ENCODE measurements around the gene PXMP2.

Gene PXMP2

DNA sequence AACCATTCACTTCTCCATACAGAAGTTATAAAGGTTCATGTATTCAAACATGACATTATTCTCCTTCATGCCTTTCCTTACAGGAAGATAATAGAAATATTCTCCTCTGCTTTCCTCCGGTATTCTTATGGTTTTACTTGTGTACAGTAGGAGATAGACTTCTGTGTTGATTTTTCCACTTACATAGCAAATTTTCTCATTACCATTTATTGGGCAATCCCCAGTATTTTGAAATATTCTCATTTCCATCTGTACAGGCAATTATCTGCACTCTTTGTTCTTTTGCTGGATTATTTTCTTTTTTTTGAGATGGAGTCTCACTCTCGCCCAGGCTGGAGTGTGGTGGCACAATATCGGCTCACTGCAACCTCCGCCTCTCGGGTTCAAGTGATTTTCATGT, 11.0 kb downstream of the PXMP2 start:
- no peak for TF ChIP-seq GATA3 (IDR thresholded peaks at IDR 0.05; ENCODE audit: low read depth, low read length)
- no peak for TF ChIP-seq GATA2 (IDR thresholded peaks at IDR 0.05; ENCODE audit: low read depth, low read length)

DNA sequence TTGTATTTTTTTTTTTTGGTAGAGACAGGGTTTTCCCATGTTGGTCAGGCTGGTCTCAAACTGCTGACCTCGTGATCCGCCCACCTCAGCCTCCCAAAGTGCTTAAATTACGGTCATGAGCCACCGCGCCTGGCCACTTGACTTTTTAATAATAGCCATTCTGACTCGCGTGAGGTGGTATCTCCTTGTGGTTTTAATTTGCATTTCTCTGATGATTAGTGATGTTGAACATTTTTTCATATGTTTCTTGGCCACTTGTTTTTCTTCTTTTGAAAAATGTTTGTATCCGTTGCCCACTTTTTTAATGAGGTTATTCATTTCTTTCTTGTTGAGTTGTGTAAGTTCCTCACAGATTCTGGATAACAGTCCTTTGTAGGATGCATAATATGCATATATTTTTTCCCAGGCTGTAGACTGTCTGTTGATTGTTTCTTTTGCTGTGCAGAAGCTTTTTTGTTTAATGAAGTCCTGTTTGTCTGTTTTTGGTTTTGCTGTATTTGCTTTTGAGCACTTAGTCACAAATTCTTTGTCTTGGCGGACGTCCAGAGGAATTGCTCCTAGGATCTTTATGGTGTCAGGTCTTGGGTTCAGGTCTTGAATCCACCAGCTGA, 12.9 kb downstream of the PXMP2 start:
- TF ChIP-seq GATA3 (IDR thresholded peaks at IDR 0.05; ENCODE audit: low read depth, low read length) (no peak), GATA2 (IDR thresholded peaks at IDR 0.05; ENCODE audit: low read depth, low read length) (no peak)

DNA sequence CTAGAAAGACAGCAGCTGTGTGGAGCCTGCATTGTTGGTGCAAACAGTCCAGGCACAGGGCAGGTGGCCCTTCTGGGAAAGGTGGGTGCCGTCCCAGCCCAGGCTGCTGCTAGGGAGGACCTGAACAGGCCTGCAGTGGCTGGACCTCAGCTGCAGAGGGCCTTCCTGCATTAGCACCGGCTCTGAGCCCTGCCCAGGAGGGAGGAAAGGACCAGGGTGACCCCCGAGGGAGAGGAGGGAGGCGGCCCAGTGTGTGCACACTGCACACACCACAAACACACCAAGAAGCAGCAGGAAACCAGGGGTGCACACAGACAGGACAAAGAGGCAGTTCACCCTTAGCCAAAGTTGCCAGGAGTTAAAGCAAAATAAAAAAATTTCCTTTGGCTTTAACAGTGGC, 15.3 kb downstream of the PXMP2 start:
- TF ChIP-seq GATA3 (IDR thresholded peaks at IDR 0.05; ENCODE audit: low read depth, low read length) (no peak), GATA2 (IDR thresholded peaks at IDR 0.05; ENCODE audit: low read depth, low read length) (no peak)

DNA sequence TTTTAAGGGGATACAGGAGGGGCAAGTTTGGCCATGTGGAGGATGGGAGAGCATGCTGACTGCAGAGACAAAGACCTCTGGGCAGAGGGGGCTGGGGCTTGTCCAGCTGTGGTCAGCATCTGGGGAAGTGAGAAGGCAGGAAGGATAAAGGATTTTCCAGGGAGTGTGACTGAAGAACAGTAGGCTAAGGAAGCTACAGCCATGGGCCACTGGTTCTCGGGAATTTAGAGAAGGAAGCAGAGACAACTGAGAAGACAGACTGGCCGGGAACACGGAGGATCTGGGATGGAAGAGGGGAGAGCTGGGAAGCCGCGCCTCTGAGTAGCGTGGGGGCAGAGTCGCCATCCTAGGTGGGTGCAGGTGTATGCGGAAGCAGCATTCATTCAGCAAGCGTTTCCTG, 16.3 kb downstream of the PXMP2 start:
- TF ChIP-seq GATA3 (IDR thresholded peaks at IDR 0.05; ENCODE audit: low read depth, low read length), result no peak
- TF ChIP-seq GATA2 (IDR thresholded peaks at IDR 0.05; ENCODE audit: low read depth, low read length), result no peak

DNA sequence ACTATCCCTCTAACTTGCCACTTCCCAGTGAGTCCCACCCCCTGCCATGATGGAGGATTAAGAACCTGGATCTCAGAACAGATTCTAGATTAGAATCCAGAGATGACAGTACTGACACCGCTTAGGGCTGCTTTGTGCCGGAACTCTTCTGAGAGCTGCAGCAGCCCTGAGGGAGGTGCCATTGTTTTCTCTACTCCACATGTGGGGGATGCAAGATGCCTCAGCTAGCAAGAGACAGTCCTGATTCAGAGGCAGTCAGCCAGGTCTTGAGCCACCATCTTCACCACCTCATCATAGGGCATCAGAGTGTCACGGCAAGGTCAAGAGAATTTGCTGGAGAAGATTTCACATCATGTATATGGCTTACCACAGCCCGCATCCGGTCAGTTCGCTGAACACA, 19.9 kb downstream of the PXMP2 start:
- no peak for TF ChIP-seq GATA2 (IDR thresholded peaks at IDR 0.05; ENCODE audit: low read depth, low read length)

DNA sequence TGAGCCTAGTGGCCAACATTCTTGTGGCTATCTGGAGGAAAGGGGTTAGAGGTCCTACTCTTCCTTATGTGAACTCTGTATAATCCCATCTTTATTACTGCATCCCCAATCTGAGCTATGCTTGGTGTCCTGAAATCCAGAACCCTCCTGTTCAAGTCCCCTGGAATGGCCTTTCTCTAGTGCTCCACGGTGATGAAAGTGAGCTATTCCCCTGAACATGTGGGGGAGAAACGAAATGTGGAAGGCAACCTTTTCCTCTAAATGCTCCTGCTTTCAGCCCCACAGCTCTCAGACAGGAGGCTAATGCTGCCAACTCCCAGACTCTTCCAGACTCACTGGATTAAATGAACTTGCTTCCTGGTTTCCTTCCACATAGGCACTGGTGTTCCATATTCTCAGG, 20.8 kb downstream of the PXMP2 start:
- TF ChIP-seq GATA2 (IDR thresholded peaks at IDR 0.05; ENCODE audit: low read depth, low read length) (no peak), GATA3 (IDR thresholded peaks at IDR 0.05; ENCODE audit: low read depth, low read length) (no peak)

DNA sequence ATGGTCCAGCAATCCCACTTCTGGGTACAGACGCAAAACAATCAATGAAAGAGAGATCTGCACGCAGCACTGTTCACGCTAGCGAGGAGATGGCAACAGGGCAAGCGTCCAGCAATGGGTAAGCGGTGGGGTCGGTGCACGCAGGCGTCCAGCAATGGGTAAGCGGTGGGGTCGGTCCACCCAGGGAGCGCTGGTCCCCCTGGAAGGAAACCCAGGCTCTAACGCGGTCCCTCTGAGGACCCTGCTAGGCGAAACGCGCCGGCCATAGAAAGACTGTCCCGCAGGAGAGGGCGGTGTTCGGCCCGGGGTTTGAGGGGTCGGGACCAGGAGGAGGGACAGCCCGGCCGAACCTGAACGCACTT, 22.6 kb downstream of the PXMP2 start:
- TF ChIP-seq GATA3 (IDR thresholded peaks at IDR 0.05; ENCODE audit: low read depth, low read length) (no peak), GATA2 (IDR thresholded peaks at IDR 0.05; ENCODE audit: low read depth, low read length) (no peak)

DNA sequence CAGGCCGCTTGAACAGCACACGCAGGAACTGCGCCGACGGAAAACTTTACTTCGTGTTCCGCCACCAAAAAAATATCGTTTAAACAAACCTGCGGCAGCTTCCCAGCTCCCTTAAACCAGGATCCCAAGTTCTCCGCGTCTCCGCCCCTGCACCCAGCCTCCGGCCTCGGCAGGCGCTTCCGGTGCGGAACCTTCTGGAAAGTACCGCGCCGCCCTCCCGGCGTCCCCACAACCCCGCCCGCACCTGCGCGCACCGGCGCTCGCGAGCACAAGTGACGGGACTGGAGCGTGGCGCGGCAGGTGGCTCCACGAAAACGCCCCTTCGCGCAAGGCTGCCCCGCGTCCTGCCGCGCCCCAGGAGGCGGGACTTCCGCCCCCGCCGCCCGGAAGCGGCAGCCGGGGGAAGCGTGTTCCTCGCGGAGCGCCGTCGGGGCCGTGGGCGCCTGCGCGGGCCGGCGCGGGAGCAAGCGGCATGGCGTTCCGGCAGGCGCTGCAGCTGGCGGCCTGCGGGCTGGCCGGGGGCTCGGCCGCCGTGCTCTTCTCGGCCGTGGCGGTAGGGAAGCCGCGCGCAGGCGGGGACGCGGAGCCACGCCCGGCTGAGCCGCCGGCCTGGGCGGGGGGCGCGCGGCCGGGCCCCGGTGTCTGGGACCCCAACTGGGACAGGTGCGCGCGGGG, 23.2 kb downstream of the PXMP2 start, which contains the start of gene PGAM5:
PGAM5 (plus strand) TSS at position 438 of the 675 bp plus-strand sequence; CDS start at position 473, 35 bp downstream.
- TF ChIP-seq GATA2 (IDR thresholded peaks at IDR 0.05; ENCODE audit: low read depth, low read length) (no peak), GATA3 (IDR thresholded peaks at IDR 0.05; ENCODE audit: low read depth, low read length) (no peak)

DNA sequence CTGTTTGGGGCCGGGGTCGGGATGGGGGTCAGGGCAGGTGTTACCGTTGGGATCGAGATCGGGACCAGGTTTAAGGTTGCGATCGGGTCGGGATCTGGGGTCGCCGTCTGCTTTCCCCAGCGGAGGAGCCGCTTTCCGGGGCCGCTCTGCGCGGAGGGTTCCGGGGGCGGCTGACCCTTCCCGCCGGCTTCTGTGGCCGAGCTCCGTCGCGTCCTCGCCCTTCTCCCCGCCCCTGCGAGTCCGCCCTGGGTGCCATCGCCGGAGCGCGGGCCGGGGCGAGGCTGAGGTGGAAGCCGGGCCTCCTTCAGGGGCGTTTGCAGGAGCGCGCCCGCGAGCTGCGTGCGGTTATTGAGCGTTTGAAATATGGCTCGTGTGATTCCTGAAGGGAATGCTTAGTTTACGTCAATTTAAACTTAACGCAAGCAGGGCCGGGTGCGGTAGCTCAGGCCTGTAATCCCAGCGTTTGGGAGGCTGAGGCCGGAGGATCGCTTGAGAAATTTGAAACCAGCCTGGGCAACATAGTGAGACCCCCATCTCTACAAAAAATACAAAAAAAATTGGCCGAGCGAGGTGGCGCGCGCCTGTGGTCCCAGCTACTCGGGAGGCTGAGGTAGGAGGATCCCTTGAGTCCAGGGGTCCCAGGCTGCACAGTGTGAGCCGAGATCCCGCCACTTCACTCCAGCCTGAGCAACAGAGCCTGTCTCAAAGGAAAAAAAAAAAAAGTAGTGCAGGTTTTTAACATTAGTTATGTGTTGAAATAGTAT, 23.9 kb downstream of the PXMP2 start:
- TF ChIP-seq GATA3 (IDR thresholded peaks at IDR 0.05; ENCODE audit: low read depth, low read length) (no peak), GATA2 (IDR thresholded peaks at IDR 0.05; ENCODE audit: low read depth, low read length) (no peak)

DNA sequence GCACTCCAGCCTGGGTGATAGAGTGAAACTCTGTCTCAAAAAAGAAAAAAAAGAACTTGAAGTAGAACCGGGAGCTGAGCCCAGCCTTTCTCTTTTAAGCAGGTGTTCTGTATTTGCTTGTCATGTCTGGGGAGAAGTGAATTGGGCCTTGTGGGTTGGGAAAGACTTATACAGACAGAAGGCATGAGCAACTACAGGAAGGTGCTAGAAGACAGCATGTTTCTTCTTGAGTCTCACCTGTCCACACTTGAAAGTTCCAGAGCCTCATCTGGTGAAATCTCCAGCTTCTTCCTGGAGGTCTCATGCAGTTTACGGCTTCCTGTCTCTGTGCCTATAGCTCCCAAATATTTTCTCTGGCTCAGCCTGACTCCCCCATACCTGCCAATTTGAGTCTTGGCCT, 25.7 kb downstream of the PXMP2 start:
- TF ChIP-seq GATA3 (IDR thresholded peaks at IDR 0.05; ENCODE audit: low read depth, low read length) (no peak), GATA2 (IDR thresholded peaks at IDR 0.05; ENCODE audit: low read depth, low read length) (no peak)

DNA sequence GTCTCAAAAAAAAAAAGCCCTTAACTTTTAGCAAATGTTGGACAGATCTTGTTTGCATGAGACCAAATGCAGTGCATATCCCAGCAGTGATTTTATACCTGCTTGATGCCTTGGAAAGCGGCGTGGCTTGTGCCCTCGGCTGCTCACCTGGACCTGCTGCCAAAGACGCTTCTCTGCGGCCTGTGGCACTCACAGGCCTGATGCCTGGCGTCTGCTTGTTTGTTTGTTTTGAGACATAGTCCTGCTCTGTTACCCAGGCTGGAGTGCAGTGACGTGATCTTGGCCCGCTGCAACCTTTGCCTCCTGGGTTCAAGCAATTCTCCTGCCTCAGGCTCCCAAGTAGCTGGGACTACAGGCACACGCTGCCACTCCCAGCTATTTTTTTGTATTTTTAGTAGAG, 28.5 kb downstream of the PXMP2 start:
- TF ChIP-seq GATA2 (IDR thresholded peaks at IDR 0.05; ENCODE audit: low read depth, low read length) (no peak), GATA3 (IDR thresholded peaks at IDR 0.05; ENCODE audit: low read depth, low read length) (no peak)

DNA sequence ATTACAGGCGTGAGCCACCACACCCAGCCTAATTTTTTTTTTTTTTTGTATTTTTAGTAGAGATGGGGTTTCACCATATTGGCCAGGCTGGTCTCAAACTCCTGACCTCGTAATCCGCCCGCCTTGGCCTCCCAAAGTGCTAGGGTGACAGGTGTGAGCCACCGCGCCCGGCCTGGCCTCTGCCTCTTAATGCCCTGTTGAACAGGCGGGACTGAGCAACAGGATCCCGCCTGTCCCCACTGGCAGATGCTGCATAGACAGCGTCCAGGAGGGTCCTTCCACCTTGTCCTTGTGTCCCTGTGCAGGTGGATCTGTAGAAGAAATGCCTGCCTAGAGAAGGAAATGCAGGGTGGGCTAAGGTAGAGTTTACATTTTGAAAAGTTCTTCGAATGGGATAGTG, 29.0 kb downstream of the PXMP2 start:
- TF ChIP-seq GATA2 (IDR thresholded peaks at IDR 0.05; ENCODE audit: low read depth, low read length) (no peak), GATA3 (IDR thresholded peaks at IDR 0.05; ENCODE audit: low read depth, low read length) (no peak)

DNA sequence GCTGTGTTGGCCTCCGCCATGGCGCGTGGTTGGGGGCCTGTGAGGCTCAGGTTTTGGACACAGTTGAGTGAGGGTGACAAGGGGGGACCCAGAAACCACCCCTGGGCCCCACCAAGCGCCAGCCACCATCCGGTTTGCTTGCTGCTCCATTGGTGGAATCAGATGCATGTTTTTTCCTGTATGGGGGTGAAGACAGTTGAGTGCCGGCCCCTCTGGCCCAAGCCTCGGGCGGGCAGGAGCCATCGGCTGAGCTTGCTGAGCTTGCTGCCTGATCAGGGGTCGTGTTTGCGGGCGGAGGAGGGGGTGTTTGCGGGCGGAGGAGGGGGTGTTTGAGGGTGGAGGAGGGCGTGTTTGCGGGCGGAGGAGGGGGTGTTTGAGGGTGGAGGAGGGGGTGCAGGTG, 29.6 kb downstream of the PXMP2 start:
- TF ChIP-seq GATA3 (IDR thresholded peaks at IDR 0.05; ENCODE audit: low read depth, low read length) (no peak), GATA2 (IDR thresholded peaks at IDR 0.05; ENCODE audit: low read depth, low read length) (no peak)

DNA sequence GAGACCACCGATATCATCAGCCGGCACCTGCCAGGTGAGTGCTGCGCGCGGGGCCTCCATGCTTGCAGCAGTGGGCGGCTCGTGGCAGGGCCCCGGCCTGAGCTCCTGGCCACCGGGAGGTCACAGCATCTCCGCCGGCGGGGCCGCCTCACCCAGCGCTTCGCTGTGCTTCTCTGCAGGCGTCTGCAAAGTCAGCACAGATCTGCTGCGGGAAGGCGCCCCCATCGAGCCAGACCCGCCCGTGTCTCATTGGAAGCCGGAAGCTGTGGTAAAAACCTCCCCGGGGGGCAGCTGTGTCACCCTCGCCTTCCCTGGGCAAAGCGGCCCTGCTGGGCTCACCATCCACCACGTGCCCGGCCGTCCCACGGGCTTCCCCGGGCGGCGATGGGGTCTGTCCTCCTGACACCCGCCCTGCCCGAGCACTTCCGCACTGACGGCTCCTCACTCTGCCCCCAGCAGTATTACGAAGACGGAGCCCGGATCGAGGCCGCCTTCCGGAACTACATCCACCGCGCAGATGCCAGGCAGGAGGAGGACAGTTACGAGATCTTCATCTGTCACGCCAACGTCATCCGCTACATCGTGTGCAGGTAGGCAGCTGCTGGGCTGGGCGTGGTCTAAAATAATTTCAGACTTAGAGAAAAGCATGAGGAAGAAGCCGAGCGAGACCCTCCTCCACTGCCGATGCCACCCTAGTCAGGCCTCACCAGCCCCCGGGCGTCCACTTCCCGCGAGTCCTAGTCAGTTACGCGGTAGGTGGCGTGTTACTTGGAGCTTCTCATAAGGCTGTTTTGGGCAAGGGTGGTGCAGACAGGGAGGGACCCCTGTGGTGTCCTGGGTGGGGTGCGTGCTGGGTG, 30.4 kb downstream of the PXMP2 start:
- TF ChIP-seq GATA3 (IDR thresholded peaks at IDR 0.05; ENCODE audit: low read depth, low read length) (no peak), GATA2 (IDR thresholded peaks at IDR 0.05; ENCODE audit: low read depth, low read length) (no peak)
